Measurements from ENCODE around the gene UGT2A1.

The UGT2A1 gene

GRCh38 chr4:69653147-69653546, at the start of gene UGT2A1:
TSS of gene UGT2A1 (minus strand) at chr4:69653247. CDS start at chr4:69647644, 5,603 bp downstream.
- ATAC-seq = no peak
- TF ChIP-seq BACH2 (CRISPR knock-in tag; IDR thresholded peaks at IDR 0.05; ENCODE audit: borderline replicate concordance) = no peak
- no peak for TF ChIP-seq RARB (CRISPR knock-in tag; IDR thresholded peaks at IDR 0.05)
- no peak for TF ChIP-seq ZNF565 (CRISPR knock-in tag; conservative IDR thresholded peaks at IDR 0.05; ENCODE audit: low read depth)
- TF ChIP-seq ZC3H10 (CRISPR knock-in tag; IDR thresholded peaks at IDR 0.05) = no peak
- no peak for TF ChIP-seq CREB5 (CRISPR knock-in tag; IDR thresholded peaks at IDR 0.05; ENCODE audit: low read depth)
- TF ChIP-seq OSR1 (CRISPR knock-in tag; IDR thresholded peaks at IDR 0.05) = no peak
- no peak for TF ChIP-seq TCF4 (CRISPR knock-in tag; IDR thresholded peaks at IDR 0.05; ENCODE audit: borderline replicate concordance)
- no peak for TF ChIP-seq SNAI2 (CRISPR knock-in tag; IDR thresholded peaks at IDR 0.05)
- no peak for TF ChIP-seq GLIS3 (CRISPR knock-in tag; IDR thresholded peaks at IDR 0.05)
- TF ChIP-seq PATZ1 (CRISPR knock-in tag; IDR thresholded peaks at IDR 0.05; ENCODE audit: borderline replicate concordance) = no peak
- TF ChIP-seq ESRRG (CRISPR knock-in tag; IDR thresholded peaks at IDR 0.05) = no peak
- no peak for TF ChIP-seq PPARA (CRISPR knock-in tag; IDR thresholded peaks at IDR 0.05; ENCODE audit: borderline replicate concordance)

DNA sequence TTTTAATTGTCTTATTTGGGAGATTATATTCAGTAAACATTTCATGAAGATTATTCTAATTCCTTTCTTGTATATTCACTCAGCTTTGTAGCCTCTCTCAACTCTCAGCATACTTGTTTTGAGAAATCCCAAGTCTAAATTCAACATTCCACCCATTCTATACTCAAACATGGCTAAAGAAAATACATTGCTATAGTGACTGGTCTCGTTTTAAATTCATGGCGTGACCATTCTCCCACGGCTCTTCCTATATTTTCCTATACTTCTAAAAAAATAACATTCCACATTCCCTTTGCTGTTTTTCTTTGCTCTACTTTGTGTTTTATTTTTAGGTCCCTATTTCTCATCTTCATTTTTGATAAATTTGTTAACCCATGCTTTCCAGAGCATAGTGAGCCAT, 49.2 kb upstream of the UGT2A1 start:
- no peak for TF ChIP-seq POU6F1 (CRISPR knock-in tag; IDR thresholded peaks at IDR 0.05; ENCODE audit: borderline replicate concordance, low read depth)
- no peak for TF ChIP-seq ZFP30 (CRISPR knock-in tag; IDR thresholded peaks at IDR 0.05)
- no peak for TF ChIP-seq RARB (CRISPR knock-in tag; IDR thresholded peaks at IDR 0.05)
- TF ChIP-seq TSHZ2 (CRISPR knock-in tag; IDR thresholded peaks at IDR 0.05) = no peak
- TF ChIP-seq ZFP3 (CRISPR knock-in tag; IDR thresholded peaks at IDR 0.05) = no peak
- TF ChIP-seq ESRRG (CRISPR knock-in tag; IDR thresholded peaks at IDR 0.05) = no peak
- TF ChIP-seq, protein P1, sequence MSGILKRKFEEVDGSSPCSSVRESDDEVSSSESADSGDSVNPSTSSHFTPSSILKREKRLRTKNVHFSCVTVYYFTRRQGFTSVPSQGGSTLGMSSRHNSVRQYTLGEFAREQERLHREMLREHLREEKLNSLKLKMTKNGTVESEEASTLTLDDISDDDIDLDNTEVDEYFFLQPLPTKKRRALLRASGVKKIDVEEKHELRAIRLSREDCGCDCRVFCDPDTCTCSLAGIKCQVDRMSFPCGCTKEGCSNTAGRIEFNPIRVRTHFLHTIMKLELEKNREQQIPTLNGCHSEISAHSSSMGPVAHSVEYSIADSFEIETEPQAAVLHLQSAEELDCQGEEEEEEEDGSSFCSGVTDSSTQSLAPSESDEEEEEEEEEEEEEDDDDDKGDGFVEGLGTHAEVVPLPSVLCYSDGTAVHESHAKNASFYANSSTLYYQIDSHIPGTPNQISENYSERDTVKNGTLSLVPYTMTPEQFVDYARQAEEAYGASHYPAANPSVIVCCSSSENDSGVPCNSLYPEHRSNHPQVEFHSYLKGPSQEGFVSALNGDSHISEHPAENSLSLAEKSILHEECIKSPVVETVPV (CRISPR knock-in tag; IDR thresholded peaks at IDR 0.05) = no peak
- TF ChIP-seq PATZ1 (CRISPR knock-in tag; IDR thresholded peaks at IDR 0.05; ENCODE audit: borderline replicate concordance) = no peak
- TF ChIP-seq TCF4 (CRISPR knock-in tag; IDR thresholded peaks at IDR 0.05; ENCODE audit: borderline replicate concordance) = no peak

GRCh38 chr4:69701696-69702095, 48.6 kb upstream of the UGT2A1 start:
- no peak; the same call in 2 of the 3 replicates for ATAC-seq
- TF ChIP-seq, protein P1 (CRISPR knock-in tag; IDR thresholded peaks at IDR 0.05) = no peak
- no peak for TF ChIP-seq CSDC2 (CRISPR knock-in tag; IDR thresholded peaks at IDR 0.05)
- no peak for TF ChIP-seq PPARA (CRISPR knock-in tag; IDR thresholded peaks at IDR 0.05; ENCODE audit: borderline replicate concordance)
- no peak for TF ChIP-seq TCF4 (CRISPR knock-in tag; IDR thresholded peaks at IDR 0.05; ENCODE audit: borderline replicate concordance)
- no peak for TF ChIP-seq TSHZ2 (CRISPR knock-in tag; IDR thresholded peaks at IDR 0.05)
- TF ChIP-seq ISL1 (CRISPR knock-in tag; IDR thresholded peaks at IDR 0.05) = no peak
- no peak for TF ChIP-seq ZNF70 (CRISPR knock-in tag; IDR thresholded peaks at IDR 0.05)
- TF ChIP-seq OSR1 (CRISPR knock-in tag; IDR thresholded peaks at IDR 0.05) = no peak
- no peak for TF ChIP-seq ZC3H10 (CRISPR knock-in tag; IDR thresholded peaks at IDR 0.05)

More for the DNA sequence above, 49.2 kb upstream of the UGT2A1 start:
- no peak for ATAC-seq

All from SK-N-SH treated with all-trans-retinoic acid at 6 μM for 48 hours (cell line).